Placental pericyte (primary cell): ENCODE measurements around the gene PTGR2. TPM values are rescaled to one million over a fixed set of nuclear protein-coding genes. Genes with fewer than 3 reads are reported as not detected.

Experiments
- small RNA-seq: library from RNA; depleted of rRNA; stranded (forward); fragments of <200 nt; gene quantifications from one replicate; pipeline ENCODE3, GENCODE V24; 2012; ENCODE audit warnings: low replicate concordance
- total RNA-seq: library from RNA; depleted of rRNA; stranded (reverse); fragments of >200 nt; gene quantifications from 2 replicates; pipeline ENCODE4 v1.2.3, GENCODE V29; 2012

PTGR2 gene
- total RNA-seq = 3.1 and 4.3 TPM in 2 replicates

DNA sequence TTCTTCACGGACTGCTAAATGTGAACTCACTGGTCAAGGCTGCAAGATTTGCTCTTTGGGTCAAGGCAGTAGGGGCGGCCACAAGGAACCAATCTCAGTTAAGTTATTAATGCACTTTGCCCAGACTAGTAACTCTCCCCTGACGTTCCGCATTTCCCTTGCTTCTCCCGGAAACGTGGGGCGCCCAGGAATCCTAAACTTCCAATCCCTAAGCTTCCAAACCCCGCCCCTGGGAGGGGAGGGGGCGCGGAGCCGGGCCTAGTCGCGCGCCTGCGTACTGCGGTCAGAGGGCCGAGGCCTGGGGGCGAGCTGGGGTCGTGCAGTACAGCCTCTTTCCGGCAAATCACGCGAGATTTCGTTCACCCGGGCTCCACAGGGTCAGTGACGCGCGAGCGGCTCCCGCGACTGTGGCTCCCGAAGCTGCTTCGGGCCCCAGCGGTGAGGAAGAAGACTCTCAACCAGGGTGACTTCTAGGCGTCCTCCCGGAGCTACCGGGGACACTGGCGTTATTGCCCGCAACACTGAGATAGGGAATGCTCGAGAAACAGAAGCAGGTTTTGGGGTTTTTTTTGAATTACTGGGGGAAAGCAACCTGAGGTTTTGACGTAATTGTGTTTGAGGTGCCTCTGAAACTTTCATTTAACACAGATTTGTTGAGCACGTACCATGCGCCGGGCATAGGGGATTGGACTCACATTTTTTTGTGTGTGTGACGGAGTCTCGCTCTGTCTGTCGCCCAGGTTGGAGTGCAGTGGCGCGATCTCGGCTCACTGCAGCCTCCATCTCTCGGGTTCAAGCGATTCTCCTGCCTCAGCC, at the start of gene PTGR2:
Gene PTGR2, plus strand, starts transcription at position 265 of the 816 bp plus-strand sequence. CDS start 7,032 bp downstream, outside the sequence.

DNA sequence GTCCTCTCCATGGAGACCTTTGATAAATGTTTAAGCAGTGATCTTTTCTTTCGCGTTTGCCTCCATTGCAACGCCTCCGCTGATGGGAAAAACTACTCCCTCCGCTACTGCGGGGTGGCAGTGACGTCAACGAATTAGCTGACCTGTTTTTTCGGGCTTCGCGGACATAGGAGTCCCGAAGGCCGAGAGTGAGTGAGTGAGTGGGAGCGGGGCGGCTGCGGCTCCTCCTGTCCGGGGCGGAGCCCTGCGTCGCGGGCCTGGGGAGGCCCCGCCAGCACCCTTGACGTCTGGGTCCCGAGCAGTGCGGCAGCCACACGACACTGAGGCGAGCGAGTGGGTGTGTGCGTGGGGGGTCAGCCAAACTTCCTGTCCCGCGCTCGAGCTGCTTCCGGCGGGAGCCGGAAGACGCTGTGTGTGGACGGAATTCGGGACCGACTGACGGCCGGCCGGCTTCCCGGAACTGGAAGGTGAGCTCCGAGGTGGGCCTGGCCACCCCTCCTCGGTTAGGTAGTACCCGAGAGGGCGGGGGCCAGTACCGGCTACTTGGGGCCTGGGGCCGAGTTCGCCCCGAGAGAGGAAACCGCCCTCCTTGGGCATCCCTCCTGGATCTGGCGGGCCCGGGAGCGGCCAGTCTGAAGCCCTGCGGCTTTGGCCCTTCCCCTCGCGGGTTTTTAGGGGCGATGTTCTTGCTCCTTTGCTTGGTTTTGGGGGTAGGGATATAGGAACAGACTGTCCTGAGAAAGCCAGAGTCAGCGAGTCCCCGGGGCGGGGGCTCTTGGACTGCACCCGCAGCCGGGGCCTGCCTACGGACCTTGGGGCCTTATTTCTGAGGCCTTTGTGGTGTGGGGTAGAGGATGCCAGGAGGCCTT, 35.1 kb downstream of the PTGR2 start, which contains the start of gene ZNF410:
Gene ZNF410, plus strand, starts transcription at position 411 of the 869 bp plus-strand sequence. CDS start 5,317 bp downstream, outside the sequence.

Small RNA genes within 50 kb of the gene (small RNA-seq; reads per million reads assigned to genes)
- not detected for gene AC005520.4
- gene RF00019 = not detected

Other genes starting within 250 kb of the PTGR2 start
- 0.14 TPM in 1 of 2 replicates, not detected in the other for gene ACOT6, start 239.3 kb upstream of the PTGR2 start, total RNA-seq
- 9.4 and 10.3 TPM in 2 replicates for gene DNAL1, start 206.8 kb upstream of the PTGR2 start, total RNA-seq
- gene PNMA1, start 137.4 kb upstream of the PTGR2 start, total RNA-seq = 28.1 and 28.4 TPM in 2 replicates
- 83.4 and 86.3 TPM in 2 replicates for gene ZNF410, start 35.0 kb downstream of the PTGR2 start, total RNA-seq
- 3.3 and 3.7 TPM in 2 replicates for gene FAM161B, start 98.3 kb downstream of the PTGR2 start, total RNA-seq
- gene COQ6, start 98.5 kb downstream of the PTGR2 start, total RNA-seq = 14.0 and 25.9 TPM in 2 replicates
- 12.7 and 13.5 TPM in 2 replicates for gene ENTPD5, start 167.5 kb downstream of the PTGR2 start, total RNA-seq
- gene BBOF1, start 167.5 kb downstream of the PTGR2 start, total RNA-seq = 5.9 and 8.5 TPM in 2 replicates
- 12.7 and 92.1 TPM in 2 replicates for gene ALDH6A1, start 232.6 kb downstream of the PTGR2 start, total RNA-seq
- gene LIN52, start 233.1 kb downstream of the PTGR2 start, total RNA-seq = 11.3 and 13.1 TPM in 2 replicates